Bronchial epithelial cell (primary cell): Measurements from ENCODE around the gene HAPLN2. TPM values are rescaled to one million over a fixed set of nuclear protein-coding genes. Genes with fewer than 3 reads are reported as not detected.

Experiments used
- DNase-seq: peaks from one replicate; pipeline ENCODE4 v3.0.0-alpha.2; 2010; ENCODE audit warnings: low read depth
- FAIRE-seq: peaks from 2 replicates; lab custom pipeline; 2011; peaks lifted over from hg19 to GRCh38; lab: Jason Lieb, UNC
- H3K27me3 ChIP-seq: 2 replicates; pipeline ENCODE4 v1.5.1; 2011; ENCODE audit warnings: low read length; ENCODE audit not compliant: control insufficient read depth, insufficient read depth
- H3K36me3 ChIP-seq: 2 replicates; pipeline ENCODE4 v1.5.1; 2011; ENCODE audit warnings: low read length; ENCODE audit not compliant: control insufficient read depth, insufficient read depth
- H3K4me3 ChIP-seq: 2 replicates; pipeline ENCODE4 v1.5.1; 2011; ENCODE audit warnings: mild to moderate bottlenecking, low read depth, low read length, control low read depth
- CTCF ChIP-seq: IDR thresholded peaks from 2 replicates; pipeline ENCODE4 v1.5.1; 2011; ENCODE audit warnings: mild to moderate bottlenecking, moderate library complexity, low read length, control low read depth, inconsistent platforms; ENCODE audit not compliant: insufficient read depth, severe bottlenecking
- total RNA-seq: library from RNA; depleted of rRNA; stranded (reverse); fragments of >200 nt; gene quantifications from 2 replicates; pipeline ENCODE4 v1.2.1, GENCODE V29; 2014

The HAPLN2 gene
- total RNA-seq, 1 donor from 2014 or later = under 0.01 TPM

GRCh38 chr1:156652992-156653355 lies 33.8 kb downstream of the HAPLN2 start:
- Histone ChIP-seq H3K27me3 (peaks cover 28% of the 10 kb centered on the region), H3K36me3 (no peaks in the 10 kb centered on the region), H3K4me3 (no peak overlapping the region)
- no peak for TF ChIP-seq CTCF
- DNase-seq (no peak), FAIRE-seq (no peak)

- Histone ChIP-seq H3K4me3 (no peak overlapping the region), H3K27me3 (peaks cover 21% of the 10 kb centered on the region), H3K36me3 (no peaks in the 10 kb centered on the region)
- no peak for TF ChIP-seq CTCF
- no peak for DNase-seq
- FAIRE-seq = no peak
Measured at GRCh38 chr1:156654700-156655099, 35.5 kb downstream of the HAPLN2 start.

GRCh38 chr1:156655151-156655903 lies 36.1 kb downstream of the HAPLN2 start:
- Histone ChIP-seq H3K4me3 (no peak overlapping the region), H3K36me3 (no peaks in the 10 kb centered on the region), H3K27me3 (peaks cover 21% of the 10 kb centered on the region)
- FAIRE-seq (no peak), DNase-seq (no peak)
- no peak for TF ChIP-seq CTCF

- H3K36me3 ChIP-seq = no peaks in the 10 kb centered on the region
- TF ChIP-seq CTCF = no peak
- DNase-seq = no peak
- H3K4me3 ChIP-seq = no peak overlapping the region
- FAIRE-seq = no peak
- peaks cover 21% of the 10 kb centered on the region for H3K27me3 ChIP-seq
Measured at GRCh38 chr1:156655904-156656516, 36.8 kb downstream of the HAPLN2 start.

- DNase-seq = peak; percentile 34
- Histone ChIP-seq H3K36me3 (no peaks in the 10 kb centered on the region), H3K4me3 (no peak overlapping the region), H3K27me3 (peaks cover 21% of the 10 kb centered on the region)
- FAIRE-seq = no peak
- TF ChIP-seq CTCF = peak; percentile 100
Measured at GRCh38 chr1:156656806-156657740, 37.9 kb downstream of the HAPLN2 start.
